ENCODE measurements around the gene GATM.

GATM gene

DNA sequence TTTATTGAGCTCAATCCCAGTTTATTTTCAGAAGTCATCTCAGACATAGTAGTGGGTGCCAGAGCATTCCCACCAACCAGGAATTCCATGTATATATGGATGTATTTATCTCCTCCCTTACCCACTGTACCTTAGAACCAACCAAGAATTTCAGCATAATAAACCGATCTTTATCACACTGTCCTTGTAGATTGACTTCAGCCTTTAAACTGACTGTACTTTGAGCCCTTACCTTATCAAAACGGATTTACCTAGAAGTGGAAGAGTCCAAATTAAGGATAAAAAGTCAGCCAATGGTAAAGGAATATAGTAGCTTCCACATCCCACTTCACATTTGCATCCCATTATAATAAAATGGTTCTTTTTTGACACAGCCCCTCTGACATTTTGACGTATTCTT, 37.9 kb downstream of the GATM start:
- TF ChIP-seq, protein P1, sequence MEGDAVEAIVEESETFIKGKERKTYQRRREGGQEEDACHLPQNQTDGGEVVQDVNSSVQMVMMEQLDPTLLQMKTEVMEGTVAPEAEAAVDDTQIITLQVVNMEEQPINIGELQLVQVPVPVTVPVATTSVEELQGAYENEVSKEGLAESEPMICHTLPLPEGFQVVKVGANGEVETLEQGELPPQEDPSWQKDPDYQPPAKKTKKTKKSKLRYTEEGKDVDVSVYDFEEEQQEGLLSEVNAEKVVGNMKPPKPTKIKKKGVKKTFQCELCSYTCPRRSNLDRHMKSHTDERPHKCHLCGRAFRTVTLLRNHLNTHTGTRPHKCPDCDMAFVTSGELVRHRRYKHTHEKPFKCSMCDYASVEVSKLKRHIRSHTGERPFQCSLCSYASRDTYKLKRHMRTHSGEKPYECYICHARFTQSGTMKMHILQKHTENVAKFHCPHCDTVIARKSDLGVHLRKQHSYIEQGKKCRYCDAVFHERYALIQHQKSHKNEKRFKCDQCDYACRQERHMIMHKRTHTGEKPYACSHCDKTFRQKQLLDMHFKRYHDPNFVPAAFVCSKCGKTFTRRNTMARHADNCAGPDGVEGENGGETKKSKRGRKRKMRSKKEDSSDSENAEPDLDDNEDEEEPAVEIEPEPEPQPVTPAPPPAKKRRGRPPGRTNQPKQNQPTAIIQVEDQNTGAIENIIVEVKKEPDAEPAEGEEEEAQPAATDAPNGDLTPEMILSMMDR (IDR thresholded peaks at IDR 0.05; ENCODE audit: low read depth, low read length, missing control alignments) = no peak
- no peak for DNase-seq (ENCODE audit: low read depth)
- H3K4me3 ChIP-seq (ENCODE audit: low read depth, low read length) = no peak overlapping the region

DNA sequence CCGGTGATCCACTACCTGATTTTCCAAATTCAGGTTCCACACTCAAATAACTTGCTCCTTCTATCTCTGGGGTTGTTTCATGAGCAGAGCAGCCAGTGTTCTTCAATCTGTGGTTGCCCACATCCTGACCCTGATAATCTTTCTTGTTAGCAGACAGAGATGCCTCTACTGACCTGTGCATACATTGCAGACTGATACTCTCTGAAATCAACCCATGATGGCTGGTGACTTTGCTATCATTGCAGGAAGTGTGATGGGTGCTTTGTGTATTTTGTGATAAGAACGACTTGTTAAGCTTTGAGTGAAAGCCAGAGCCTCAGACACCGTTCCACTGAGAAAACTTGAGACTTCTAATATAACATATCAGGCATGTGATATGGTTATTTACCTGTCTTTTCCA, 39.9 kb downstream of the GATM start:
- no peak overlapping the region for H3K4me3 ChIP-seq (ENCODE audit: low read depth, low read length)
- DNase-seq (ENCODE audit: low read depth) = no peak
- TF ChIP-seq, protein P1 (IDR thresholded peaks at IDR 0.05; ENCODE audit: low read depth, low read length, missing control alignments) = no peak

DNA sequence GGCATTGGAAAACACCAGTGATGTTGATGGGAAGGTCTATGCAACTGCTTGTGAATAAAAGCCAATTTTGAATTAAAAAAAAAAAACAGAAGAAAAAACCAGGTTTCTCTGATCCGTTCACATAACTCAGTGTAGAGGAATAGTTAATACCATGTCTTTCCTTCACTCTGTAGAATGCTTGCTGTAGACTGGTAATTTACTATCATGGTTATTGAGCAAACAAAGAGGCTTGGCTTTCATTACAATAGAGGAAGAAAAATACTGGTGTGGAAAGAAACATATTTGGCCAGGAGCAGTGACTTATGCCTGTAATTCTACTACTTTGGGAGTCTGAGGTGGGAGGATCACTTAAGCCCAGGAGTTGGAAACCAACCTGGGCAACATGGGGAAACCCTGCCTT, 41.1 kb downstream of the GATM start:
- no peak for DNase-seq (ENCODE audit: low read depth)
- TF ChIP-seq, protein P1 (IDR thresholded peaks at IDR 0.05; ENCODE audit: low read depth, low read length, missing control alignments) = no peak
- H3K4me3 ChIP-seq (ENCODE audit: low read depth, low read length) = no peak overlapping the region

DNA sequence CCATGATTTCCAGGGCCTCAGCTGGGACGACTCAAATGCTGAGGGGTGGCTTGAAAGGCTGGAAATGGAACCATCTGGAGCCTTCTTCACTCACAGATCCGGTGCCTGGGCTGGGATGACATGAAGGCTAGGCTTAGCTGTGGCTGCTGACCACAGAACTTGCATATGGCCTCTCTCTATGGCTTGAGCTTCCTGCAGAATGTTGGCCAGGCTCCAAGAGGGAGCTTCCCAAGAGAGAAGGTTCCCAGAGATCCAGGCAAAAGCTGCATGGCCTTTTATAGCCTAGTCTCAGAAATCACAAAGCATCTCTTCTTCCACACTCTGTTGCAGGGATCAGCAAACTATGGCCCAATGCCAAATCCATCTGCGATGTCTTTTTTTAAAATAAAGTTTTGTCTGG, 44.8 kb downstream of the GATM start:
- no peak overlapping the region for H3K4me3 ChIP-seq (ENCODE audit: low read depth, low read length)
- TF ChIP-seq, protein P1 (IDR thresholded peaks at IDR 0.05; ENCODE audit: low read depth, low read length, missing control alignments) = no peak
- no peak for DNase-seq (ENCODE audit: low read depth)

DNA sequence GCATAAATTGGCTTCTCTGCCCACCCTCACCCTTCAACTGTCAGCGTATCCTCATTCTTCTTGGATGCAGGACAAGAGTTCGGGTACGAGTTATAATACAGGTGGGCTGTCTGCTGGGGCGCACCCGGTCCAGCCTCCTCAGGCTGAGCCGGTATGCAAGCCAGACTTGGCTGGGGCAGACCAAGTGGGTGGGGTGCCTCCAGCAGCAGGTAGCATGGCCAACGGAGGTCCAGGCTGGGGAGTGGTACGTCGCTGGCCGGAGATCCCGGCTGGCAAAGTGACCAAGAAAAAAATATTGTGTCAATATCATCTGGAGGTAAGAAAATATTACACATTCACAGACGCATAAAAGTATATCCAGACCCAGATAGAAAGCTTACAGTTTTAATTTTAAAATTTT, 45.6 kb downstream of the GATM start:
- H3K4me3 ChIP-seq (ENCODE audit: low read depth, low read length) = no peak overlapping the region
- TF ChIP-seq, protein P1 (IDR thresholded peaks at IDR 0.05; ENCODE audit: low read depth, low read length, missing control alignments) = no peak
- no peak for DNase-seq (ENCODE audit: low read depth)

DNA sequence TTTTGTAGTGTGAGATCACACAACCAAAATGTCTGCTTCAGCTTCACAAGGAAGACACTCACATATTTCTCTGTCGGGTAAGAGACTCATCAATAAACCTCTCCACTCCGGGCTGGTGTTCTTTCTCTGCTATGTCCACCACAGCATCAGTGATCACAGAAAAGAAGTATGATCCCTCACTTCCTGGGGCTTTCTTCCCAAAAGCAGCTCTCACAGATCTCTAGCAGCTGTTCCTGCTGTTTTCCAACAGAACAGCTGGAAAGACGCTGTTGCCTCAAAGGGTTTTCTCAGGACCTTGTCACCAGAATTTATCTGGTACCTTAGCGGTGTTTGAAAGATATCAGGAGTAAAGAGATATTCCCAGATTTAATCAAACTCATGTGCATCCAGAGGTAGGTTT, 46.4 kb downstream of the GATM start:
- no peak overlapping the region for H3K4me3 ChIP-seq (ENCODE audit: low read depth, low read length)
- DNase-seq (ENCODE audit: low read depth) = no peak
- TF ChIP-seq, protein P1 (IDR thresholded peaks at IDR 0.05; ENCODE audit: low read depth, low read length, missing control alignments) = no peak

DNA sequence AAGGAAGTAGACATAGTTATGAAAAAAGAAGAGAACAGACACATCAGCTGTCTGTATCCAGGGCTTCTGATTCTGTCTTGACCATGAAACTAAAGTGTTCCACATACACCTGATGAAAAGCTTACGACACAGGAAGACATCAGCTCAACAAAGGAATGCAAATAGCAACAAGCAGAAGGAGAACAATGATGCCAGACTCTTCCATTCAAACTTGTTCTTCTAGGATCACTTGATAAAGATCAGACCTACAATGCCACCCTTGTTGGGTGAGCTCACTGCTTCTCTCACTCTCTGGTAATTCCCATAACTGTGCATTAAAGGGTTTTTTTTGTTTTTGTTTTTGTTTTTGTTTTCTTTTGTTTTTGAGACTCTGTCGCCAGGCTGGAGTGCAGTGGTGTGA, 49.7 kb downstream of the GATM start:
- H3K4me3 ChIP-seq (ENCODE audit: low read depth, low read length) = no peak overlapping the region
- no peak for DNase-seq (ENCODE audit: low read depth)
- TF ChIP-seq, protein P1 (IDR thresholded peaks at IDR 0.05; ENCODE audit: low read depth, low read length, missing control alignments) = no peak
